Neural progenitor cell (in vitro differentiated cells): ENCODE data around the gene AK3.

Experiments used
- CTCF ChIP-seq: fragments of 200-600 bp; sonication (generic); IDR thresholded peaks from 2 replicates; pipeline ENCODE4 v1.5.1; 2017; ENCODE audit warnings: antibody characterized with exemption, mild to moderate bottlenecking
- EZH2phosphoT487 ChIP-seq: fragments of 200-600 bp; sonication (generic); IDR thresholded peaks from 2 replicates; pipeline ENCODE4 v1.6.1; 2017; ENCODE audit warnings: antibody characterized with exemption

- TF ChIP-seq CTCF: no peak
- TF ChIP-seq EZH2phosphoT487: no peak
These were observed 689 bp downstream of the AK3 start for GRCh38 chr9:4740388-4740637.
